PFSK-1 (cell line): ENCODE data around the gene ZSWIM3.
A peak's percentile ranks its signal among the peaks of the same experiment; 100 is the strongest.

Experiments
- FOXP2 ChIP-seq: optimal IDR thresholded peaks from 2 replicates; pipeline ENCODE3; 2011; ENCODE audit warnings: borderline replicate concordance, control low read depth, inconsistent platforms; ENCODE audit not compliant: insufficient read depth; ENCODE audit errors: extremely low read length, extremely low read depth
- POLR2AphosphoS5 ChIP-seq: IDR thresholded peaks from 2 replicates; pipeline ENCODE4 v1.6.1; 2012; ENCODE audit warnings: low read depth, mild to moderate bottlenecking, control low read depth, low read length, moderate library complexity
- REST ChIP-seq, 2 experiments: IDR thresholded peaks; 2 replicates each; pipeline versions ENCODE4 v1.6.1 to v1.8.0; 2011 to 2012; ENCODE audit warnings: low read depth in 2 of 2, low read length in 2 of 2, control low read depth in 1 of 2, inconsistent platforms in 1 of 2, mild to moderate bottlenecking in 1 of 2, moderate library complexity in 1 of 2; ENCODE audit not compliant: insufficient read depth in 1 of 2
- SIN3A ChIP-seq: IDR thresholded peaks from 2 replicates; pipeline ENCODE4 v1.6.1; 2012; ENCODE audit warnings: mild to moderate bottlenecking, low read length, moderate library complexity, borderline replicate concordance; ENCODE audit not compliant: insufficient read depth
- TAF1 ChIP-seq: IDR thresholded peaks from 2 replicates; pipeline ENCODE4 v1.6.1; 2012; ENCODE audit warnings: low read length, control low read depth, borderline replicate concordance; ENCODE audit not compliant: insufficient read depth

The ZSWIM3 gene

GRCh38 chr20:45887346-45887715, 29.9 kb downstream of the ZSWIM3 start, which contains the start of gene SPATA25:
TSS of gene SPATA25 (minus strand) at chr20:45887622. CDS start at chr20:45887590, 32 bp downstream.
- TF ChIP-seq POLR2AphosphoS5 (no peak), FOXP2 (no peak), SIN3A (no peak), REST (IDR thresholded peaks at IDR 0.05; ENCODE audit: insufficient read depth in 1 of 2, low read depth in 2 of 2, low read length in 2 of 2) (no peak), TAF1 (no peak)

- no peak for TF ChIP-seq SIN3A
- no peak for TF ChIP-seq POLR2AphosphoS5
- TF ChIP-seq TAF1, result no peak
- no peak for TF ChIP-seq REST (IDR thresholded peaks at IDR 0.05; ENCODE audit: insufficient read depth in 1 of 2, low read depth in 2 of 2, low read length in 2 of 2)
- TF ChIP-seq FOXP2, result no peak
Measured at GRCh38 chr20:45888681-45889080, 31.3 kb downstream of the ZSWIM3 start.

- TF ChIP-seq REST (IDR thresholded peaks at IDR 0.05; ENCODE audit: insufficient read depth in 1 of 2, low read depth in 2 of 2, low read length in 2 of 2), result no peak
- peak; percentile 3 for TF ChIP-seq FOXP2
- TF ChIP-seq TAF1, result no peak
- no peak for TF ChIP-seq SIN3A
- TF ChIP-seq POLR2AphosphoS5, result no peak
Measured at GRCh38 chr20:45890077-45890984, 32.9 kb downstream of the ZSWIM3 start.

GRCh38 chr20:45890985-45891983, 33.9 kb downstream of the ZSWIM3 start, which contains the start of the genes CTSA and NEURL2:
TSS of gene CTSA (plus strand) at chr20:45891335. CDS start at chr20:45891569, 234 bp downstream.
TSS of gene NEURL2 (minus strand) at chr20:45891208. CDS start at chr20:45890991, 217 bp downstream.
- TF ChIP-seq POLR2AphosphoS5 (peak; percentile 81), TAF1 (peak; percentile 90), SIN3A (peak; percentile 94), FOXP2 (no peak), REST (IDR thresholded peaks at IDR 0.05; ENCODE audit: insufficient read depth in 1 of 2, low read depth in 2 of 2, low read length in 2 of 2) (no peak)
